Large intestine (tissue), 3 donors: Measurements from ENCODE around the gene PEAK1. TPM values are rescaled to one million over a fixed set of nuclear protein-coding genes. Genes with fewer than 3 reads are reported as not detected.

Source experiments
- DNase-seq, 2 donors: peaks; one replicate each; pipeline versions ENCODE4 v3.0.0 to v3.0.0-alpha.2; 2013
- H3K27ac ChIP-seq: one replicate; pipeline ENCODE4 v1.5.1; 2013; ENCODE audit warnings: low read length
- H3K27me3 ChIP-seq: 2 replicates; pipeline ENCODE4 v1.6.1; 2013; ENCODE audit warnings: low read length; ENCODE audit not compliant: control insufficient read depth, insufficient read depth
- H3K36me3 ChIP-seq: 2 replicates; pipeline ENCODE4 v1.6.1; 2013; ENCODE audit warnings: low read length; ENCODE audit not compliant: control insufficient read depth, insufficient read depth
- H3K4me1 ChIP-seq: one replicate; pipeline ENCODE4 v1.6.1; 2013; ENCODE audit warnings: low read length; ENCODE audit not compliant: control insufficient read depth, insufficient read depth
- H3K4me3 ChIP-seq: one replicate; pipeline ENCODE4 v1.5.1; 2013; ENCODE audit warnings: low read length
- H3K9me3 ChIP-seq: one replicate; pipeline ENCODE4 v1.6.1; 2013; ENCODE audit warnings: mild to moderate bottlenecking, low read depth, low read length, moderate library complexity; ENCODE audit not compliant: control insufficient read depth
- WGBS: methylation state at CpG from one replicate; pipeline ENCODE4 v1.1.5; 2013; ENCODE audit warnings: low lambda C conversion rate; ENCODE audit not compliant: insufficient coverage; 5-methylcytosine and 5-hydroxymethylcytosine counted together
- polyA plus RNA-seq: library from polyadenylated mRNA; unstranded; fragments of 120-200 nt; gene quantifications from one replicate; pipeline ENCODE4 v1.2.1, GENCODE V29; 2013

Gene PEAK1
- polyA plus RNA-seq, 1 donor: 25.7 TPM

DNA sequence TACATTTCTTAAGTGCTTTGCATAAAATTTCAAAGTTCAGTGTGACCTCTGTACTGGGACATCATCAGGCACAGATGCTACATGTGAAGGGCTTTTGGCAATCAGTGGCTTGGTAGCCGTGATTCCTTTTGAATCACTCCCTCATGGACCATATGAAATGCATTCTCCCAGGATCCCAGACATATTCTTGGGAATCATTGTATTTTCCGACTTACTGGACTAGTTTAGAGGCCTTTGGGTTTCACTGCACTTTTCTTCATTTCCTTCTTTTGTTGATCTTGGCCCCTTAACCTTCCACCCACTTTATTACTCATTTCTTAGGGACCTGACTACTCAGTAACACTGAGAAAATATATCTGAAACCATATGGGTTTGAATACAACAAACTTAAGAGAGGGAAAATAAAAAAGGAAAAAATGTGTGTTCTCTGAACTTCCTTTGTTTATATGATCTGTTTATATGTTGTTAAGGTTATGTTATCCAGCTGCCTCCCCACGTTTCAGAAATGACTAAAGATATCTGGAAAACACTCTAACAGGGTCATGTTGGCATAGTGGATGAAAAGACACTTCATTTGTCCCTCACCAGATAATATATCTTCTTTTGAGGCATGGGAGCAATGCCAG lies 35.9 kb upstream of the PEAK1 start:
- no peak overlapping the region for H3K4me3 ChIP-seq
- 100% methylated on average over 1 of the region's 3 CpGs for WGBS
- H3K4me1 ChIP-seq: peaks cover 3% of the 10 kb centered on the region
- peak overlapping the region; percentile 22 for H3K27ac ChIP-seq
- H3K9me3 ChIP-seq: no peaks in the 10 kb centered on the region
- peak; percentile 5 to 27 for DNase-seq
- H3K27me3 ChIP-seq: no peaks in the 10 kb centered on the region
- H3K36me3 ChIP-seq: peaks cover 8% of the 10 kb centered on the region

DNA sequence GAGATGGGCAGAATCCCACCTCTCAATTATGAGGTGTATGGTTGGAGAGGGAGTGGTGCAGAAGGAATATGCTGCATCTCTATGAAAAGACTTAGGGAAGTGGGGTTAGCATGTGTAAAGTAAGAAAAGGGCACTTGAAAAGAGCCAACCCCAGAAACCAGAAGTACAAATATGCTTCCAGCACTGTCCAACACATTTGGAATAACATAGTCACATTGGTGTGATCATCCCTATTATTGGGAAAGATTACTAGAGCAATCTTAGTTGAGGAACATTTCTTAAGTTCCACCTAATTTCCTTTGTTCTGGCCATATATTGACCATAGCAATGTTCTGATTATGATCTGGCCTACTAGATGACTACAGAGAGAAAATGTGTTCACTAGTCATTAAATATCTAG lies 35.0 kb upstream of the PEAK1 start:
- Histone ChIP-seq H3K27ac (no peak overlapping the region), H3K4me3 (no peak overlapping the region)
- DNase-seq: no peak

DNA sequence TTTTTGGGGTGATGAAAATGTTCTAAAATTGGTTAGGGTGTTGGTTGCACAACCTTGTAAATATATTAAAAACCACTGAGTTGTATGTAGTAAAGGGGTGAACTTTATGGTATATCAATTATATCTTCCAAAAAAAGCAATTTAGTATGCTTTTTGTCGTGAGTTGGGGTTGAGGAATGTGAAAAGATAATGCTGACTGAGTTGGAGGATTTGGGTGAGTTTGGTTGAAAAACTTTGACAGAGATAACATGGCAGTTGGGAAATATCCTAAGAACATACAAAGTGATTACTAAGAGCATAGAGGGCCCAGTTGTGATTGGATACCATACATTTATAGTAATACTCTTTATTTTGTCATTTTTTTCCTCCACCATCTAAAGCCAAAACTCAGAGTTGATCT lies 34.4 kb upstream of the PEAK1 start:
- no peak overlapping the region for H3K27ac ChIP-seq
- peaks cover 7% of the 10 kb centered on the region for H3K36me3 ChIP-seq
- H3K27me3 ChIP-seq: no peaks in the 10 kb centered on the region
- H3K4me3 ChIP-seq: no peak overlapping the region
- H3K4me1 ChIP-seq: peaks cover 3% of the 10 kb centered on the region
- no peak for DNase-seq
- no peaks in the 10 kb centered on the region for H3K9me3 ChIP-seq
- no CpG with 5 or more reads among the region's 1 CpG for WGBS

More for the DNA sequence above, 35.0 kb upstream of the PEAK1 start:
- Histone ChIP-seq H3K4me1 (peaks cover 3% of the 10 kb centered on the region), H3K9me3 (no peaks in the 10 kb centered on the region), H3K36me3 (peaks cover 5% of the 10 kb centered on the region), H3K27me3 (no peaks in the 10 kb centered on the region)

DNA sequence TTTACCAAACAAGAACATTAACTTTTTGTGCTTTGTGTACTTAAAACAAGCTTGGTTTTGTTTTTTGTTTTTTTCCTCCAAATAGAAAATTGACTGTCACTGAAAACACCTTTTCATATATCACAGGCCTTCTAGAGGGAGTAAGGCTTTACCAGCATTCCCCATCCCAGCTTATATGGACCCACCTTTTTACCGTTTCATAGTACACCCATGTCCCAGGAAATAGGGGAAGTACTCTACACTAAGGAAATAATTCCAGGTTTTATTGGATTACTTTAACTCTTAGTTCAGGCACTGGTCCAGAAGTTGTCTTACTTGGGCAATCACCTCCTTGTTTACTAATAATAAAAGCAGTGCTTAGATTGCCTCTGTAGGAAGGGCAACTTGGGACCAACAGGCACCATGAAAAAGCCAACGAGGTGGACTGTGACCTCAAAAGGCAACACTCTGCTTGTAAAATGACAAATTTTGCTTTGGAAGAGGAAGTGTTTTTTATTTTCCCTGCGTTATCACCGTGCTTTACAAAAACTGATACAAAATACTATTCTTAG lies 27.0 kb upstream of the PEAK1 start:
- Histone ChIP-seq H3K27me3 (no peaks in the 10 kb centered on the region), H3K4me3 (no peak overlapping the region), H3K4me1 (peaks cover 6% of the 10 kb centered on the region), H3K27ac (peak overlapping the region; percentile 56), H3K9me3 (no peaks in the 10 kb centered on the region), H3K36me3 (peaks cover 9% of the 10 kb centered on the region)
- DNase-seq: peak; percentile 61 to 83
- 20% methylated on average over 1 of the region's 4 CpGs for WGBS

DNA sequence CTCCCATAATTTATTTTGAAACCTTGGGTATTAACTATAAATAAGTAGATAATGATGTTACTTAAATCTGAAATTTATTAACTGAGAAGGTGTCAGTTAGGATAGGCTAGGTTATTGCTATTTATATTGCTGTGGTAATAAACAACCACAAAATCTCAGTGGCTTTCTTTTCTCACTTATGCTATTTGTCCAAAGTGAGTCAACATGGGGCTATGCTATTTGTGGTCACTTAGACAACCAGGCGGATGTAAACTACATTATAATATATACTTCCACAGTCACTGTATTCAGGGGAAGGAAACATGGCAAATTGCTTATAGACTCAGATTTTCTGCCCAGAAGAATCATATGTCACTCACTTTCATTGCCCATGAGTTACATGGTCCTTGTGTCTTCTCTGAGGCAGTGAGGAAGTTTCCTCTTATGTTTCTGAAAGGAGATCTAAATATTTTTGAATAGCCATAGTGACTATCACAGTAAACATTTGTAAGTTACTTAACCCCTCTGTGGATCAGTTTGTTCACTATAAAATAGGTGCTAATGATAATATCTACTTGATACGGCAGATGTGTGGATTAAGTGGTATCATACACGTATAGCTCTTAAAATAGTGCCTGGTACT lies 20.6 kb upstream of the PEAK1 start:
- H3K4me1 ChIP-seq: no peaks in the 10 kb centered on the region
- no peaks in the 10 kb centered on the region for H3K9me3 ChIP-seq
- H3K27me3 ChIP-seq: no peaks in the 10 kb centered on the region
- no peaks in the 10 kb centered on the region for H3K36me3 ChIP-seq
- DNase-seq: peak in 1 of 2 donors; percentile 6
- no CpG with 5 or more reads among the region's 3 CpGs for WGBS
- H3K4me3 ChIP-seq: no peak overlapping the region
- no peak overlapping the region for H3K27ac ChIP-seq

DNA sequence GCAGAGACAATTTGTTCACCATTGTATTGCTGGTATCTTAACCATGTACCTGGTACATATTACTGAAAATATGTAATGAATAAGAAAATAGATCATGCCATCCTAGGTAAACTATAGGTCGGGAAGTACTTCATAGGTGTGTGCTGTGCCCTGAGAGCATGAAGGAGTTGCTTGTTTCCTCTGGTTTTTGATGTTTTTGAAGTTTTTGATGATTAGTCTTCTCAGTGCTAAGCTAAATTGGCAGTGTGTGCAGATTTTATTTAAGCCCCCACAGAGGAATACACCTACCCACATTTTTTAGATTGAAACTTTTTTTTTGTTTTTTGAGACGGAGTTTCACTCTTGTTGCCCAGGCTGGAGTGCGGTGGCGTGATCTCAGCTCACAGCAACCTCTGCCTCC lies 17.4 kb upstream of the PEAK1 start:
- Histone ChIP-seq H3K27ac (no peak overlapping the region), H3K4me1 (no peaks in the 10 kb centered on the region), H3K9me3 (no peaks in the 10 kb centered on the region), H3K27me3 (no peaks in the 10 kb centered on the region), H3K4me3 (no peak overlapping the region), H3K36me3 (no peaks in the 10 kb centered on the region)
- no CpG with 5 or more reads among the region's 4 CpGs for WGBS
- DNase-seq: no peak

DNA sequence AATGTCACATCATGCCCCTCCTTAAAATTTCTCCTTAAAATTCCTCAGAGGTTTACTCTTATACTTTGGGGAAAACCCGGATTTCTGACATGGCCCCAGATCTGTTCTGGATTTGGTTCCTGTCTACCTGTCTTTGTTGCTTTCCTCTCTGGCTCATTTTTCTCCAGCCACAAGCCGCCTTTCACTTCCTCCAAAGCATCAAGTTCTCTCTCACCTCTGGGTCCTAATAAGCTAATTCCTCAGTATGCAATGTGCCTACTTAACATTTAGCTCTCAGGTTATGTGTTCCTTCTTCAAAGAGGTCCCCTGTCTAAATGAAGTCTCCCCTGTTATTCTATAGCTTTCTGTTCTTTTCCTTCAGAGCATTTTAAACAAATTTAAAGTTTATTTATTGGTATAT lies 16.9 kb upstream of the PEAK1 start:
- Histone ChIP-seq H3K9me3 (no peaks in the 10 kb centered on the region), H3K27ac (no peak overlapping the region), H3K27me3 (no peaks in the 10 kb centered on the region), H3K36me3 (no peaks in the 10 kb centered on the region), H3K4me3 (no peak overlapping the region), H3K4me1 (no peaks in the 10 kb centered on the region)
- DNase-seq: no peak
- WGBS: 100% methylated on average over 1 of the region's 2 CpGs

DNA sequence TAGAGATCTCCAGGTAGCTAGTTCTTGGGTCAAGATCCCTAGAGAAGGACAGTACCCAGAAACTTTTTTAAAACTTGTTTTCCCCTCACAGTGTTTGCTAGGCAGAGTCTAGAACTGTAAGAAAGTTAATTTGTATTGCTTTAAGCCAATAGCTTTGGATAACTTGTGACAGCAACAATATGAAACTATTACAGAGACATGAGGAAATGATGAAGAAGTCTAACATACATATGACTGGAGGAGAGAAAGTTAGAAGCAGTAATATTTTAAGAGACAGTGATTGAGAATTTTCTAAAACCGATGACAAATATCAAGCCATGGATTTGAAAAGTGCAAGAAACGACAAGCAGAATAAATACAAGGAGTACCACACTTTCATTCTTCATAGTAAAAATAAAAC lies 10.7 kb upstream of the PEAK1 start:
- Histone ChIP-seq H3K27me3 (no peaks in the 10 kb centered on the region), H3K36me3 (no peaks in the 10 kb centered on the region), H3K4me1 (no peaks in the 10 kb centered on the region), H3K4me3 (no peak overlapping the region), H3K27ac (no peak overlapping the region), H3K9me3 (no peaks in the 10 kb centered on the region)
- 100% methylated on average over 2 of the region's 2 CpGs for WGBS
- no peak for DNase-seq

DNA sequence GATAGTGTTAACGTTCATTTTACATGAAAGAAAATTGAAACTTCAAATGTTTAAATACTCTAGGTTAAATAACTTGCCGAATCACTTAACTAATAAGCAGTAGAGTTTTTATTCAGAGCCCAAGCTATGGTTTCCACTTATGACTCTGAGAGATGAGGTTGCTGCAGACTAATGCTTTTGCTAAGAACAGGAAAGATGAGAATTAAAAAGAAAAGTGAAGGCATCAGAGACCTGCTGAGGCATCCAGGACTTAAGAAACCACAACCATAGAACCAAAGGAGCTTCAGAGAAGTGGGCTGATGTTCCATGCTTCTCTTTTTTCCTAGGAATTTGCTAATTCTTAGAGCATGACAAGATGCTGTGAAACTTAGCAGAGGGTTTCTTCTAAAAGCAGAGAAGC lies 10.3 kb upstream of the PEAK1 start:
- no peaks in the 10 kb centered on the region for H3K9me3 ChIP-seq
- no peak overlapping the region for H3K27ac ChIP-seq
- H3K4me3 ChIP-seq: no peak overlapping the region
- DNase-seq: no peak
- no peaks in the 10 kb centered on the region for H3K4me1 ChIP-seq
- H3K27me3 ChIP-seq: no peaks in the 10 kb centered on the region
- no peaks in the 10 kb centered on the region for H3K36me3 ChIP-seq
- 100% methylated on average over 1 of the region's 2 CpGs for WGBS

DNA sequence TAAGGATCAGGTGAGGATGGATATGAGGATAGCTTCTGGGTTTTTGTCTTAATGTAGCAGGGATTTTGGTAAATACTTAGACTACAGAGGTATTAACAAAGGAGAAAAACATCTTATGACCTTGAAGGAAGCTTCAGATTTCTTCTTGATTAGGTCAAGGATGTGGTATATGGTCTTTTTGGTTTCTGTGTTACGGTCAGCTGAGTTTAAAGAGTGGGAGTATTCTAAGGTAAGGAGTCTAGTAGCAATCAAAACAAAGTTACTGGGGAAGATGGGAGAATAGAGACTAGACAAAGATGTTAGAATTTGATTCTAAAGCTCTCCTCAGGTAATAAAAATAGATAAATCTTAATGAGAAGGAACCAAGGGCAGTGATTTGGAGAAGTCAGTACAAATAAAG lies 7.0 kb upstream of the PEAK1 start:
- no peak overlapping the region for H3K4me3 ChIP-seq
- DNase-seq: no peak
- H3K4me1 ChIP-seq: no peaks in the 10 kb centered on the region
- H3K36me3 ChIP-seq: no peaks in the 10 kb centered on the region
- no peaks in the 10 kb centered on the region for H3K9me3 ChIP-seq
- 100% methylated on average over 1 of the region's 1 CpG for WGBS
- H3K27ac ChIP-seq: no peak overlapping the region
- H3K27me3 ChIP-seq: no peaks in the 10 kb centered on the region

DNA sequence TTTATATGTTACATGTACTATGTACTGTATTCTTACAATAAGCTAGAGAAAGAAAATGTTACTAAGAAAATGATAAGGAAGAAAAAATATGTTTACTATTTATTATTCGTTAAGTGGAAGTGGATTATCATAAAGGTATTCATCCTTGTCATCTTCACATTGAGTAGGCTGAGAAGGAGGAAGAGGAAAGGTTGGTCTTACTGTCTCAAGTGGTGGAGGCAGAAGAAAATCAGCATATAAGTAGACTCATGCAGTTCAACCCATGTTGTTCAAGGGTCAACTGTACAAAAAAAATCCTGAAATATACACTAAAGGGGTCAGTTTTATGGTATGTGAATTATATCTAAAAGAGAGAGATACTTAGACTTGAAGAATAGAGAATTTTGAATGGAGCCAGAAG lies 6.5 kb upstream of the PEAK1 start:
- H3K27me3 ChIP-seq: no peaks in the 10 kb centered on the region
- H3K36me3 ChIP-seq: no peaks in the 10 kb centered on the region
- no peak overlapping the region for H3K27ac ChIP-seq
- no peak overlapping the region for H3K4me3 ChIP-seq
- H3K9me3 ChIP-seq: no peaks in the 10 kb centered on the region
- DNase-seq: no peak
- H3K4me1 ChIP-seq: no peaks in the 10 kb centered on the region
- no CpG with 5 or more reads among the region's 1 CpG for WGBS
